ENCODE results near the gene PROCA1. TPM values are rescaled to one million over a fixed set of nuclear protein-coding genes. Genes with fewer than 3 reads are reported as not detected.
"Not testable (repeated sequence)": the region's sequence is repeated elsewhere in the genome, so short reads cannot be mapped to it uniquely, and the experiment has no call there.

PROCA1 gene
- total RNA-seq, 2 donors from 2014 or later, result 1.0 to 2.5 TPM

GRCh38 chr17:28737316-28737715 is 25.6 kb upstream of the PROCA1 start:
- DNase-seq, result no peak
- no peak overlapping the region for H3K4me3 ChIP-seq
- intact Hi-C loops (cut with DNase I), result no loop called here

DNA sequence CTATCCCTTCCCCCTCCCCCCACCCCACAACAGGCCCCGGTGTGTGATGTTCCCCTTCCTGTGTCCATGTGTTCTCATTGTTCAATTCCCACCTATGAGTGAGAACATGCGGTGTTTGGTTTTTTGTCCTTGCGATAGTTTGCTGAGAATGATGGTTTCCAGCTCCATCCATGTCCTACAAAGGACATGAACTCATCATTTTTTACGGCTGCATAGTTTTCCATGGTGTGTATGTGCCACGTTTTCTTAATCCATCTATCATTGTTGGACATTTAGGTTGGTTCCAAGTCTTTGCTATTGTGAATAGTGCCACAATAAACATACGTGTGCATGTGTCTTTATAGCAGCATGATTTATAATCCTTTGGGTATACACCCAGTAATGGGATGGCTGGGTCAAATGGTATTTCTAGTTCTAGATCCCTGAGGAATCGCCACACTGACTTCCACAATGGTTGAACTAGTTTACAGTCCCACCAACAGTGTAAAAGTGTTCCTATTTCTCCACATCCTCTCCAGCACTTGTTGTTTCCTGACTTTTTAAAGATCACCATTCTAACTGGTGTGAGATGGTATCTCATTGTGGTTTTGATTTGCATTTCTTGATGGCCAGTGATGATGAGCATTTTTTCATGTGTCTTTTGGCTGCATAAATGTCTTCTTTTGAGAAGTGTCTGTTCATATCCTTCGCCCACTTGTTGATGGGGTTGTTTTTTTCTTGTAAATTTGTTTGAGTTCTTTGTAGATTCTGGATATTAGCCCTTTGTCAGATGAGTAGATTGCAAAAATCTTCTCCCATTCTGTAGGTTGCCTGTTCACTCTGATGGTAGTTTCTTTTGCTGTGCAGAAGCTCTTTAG is 24.5 kb upstream of the PROCA1 start:
- intact Hi-C loops (cut with DNase I); H3K9ac ChIP-seq (ENCODE audit: low read depth in 2 of 2, low read length in 2 of 2); H3K36me3 ChIP-seq; H3K4me1 ChIP-seq; H3K9me3 ChIP-seq; H3K4me3 ChIP-seq; DNase-seq; H3K27me3 ChIP-seq; H3K27ac ChIP-seq: not testable (repeated sequence)

More at GRCh38 chr17:28737316-28737715, 25.6 kb upstream of the PROCA1 start:
- Histone ChIP-seq H3K9ac (ENCODE audit: low read depth in 2 of 2, low read length in 2 of 2) (no peak overlapping the region), H3K27ac (no peak overlapping the region), H3K36me3 (no peaks in the 10 kb centered on the region), H3K4me1 (no peaks in the 10 kb centered on the region), H3K27me3 (no peaks in the 10 kb centered on the region), H3K9me3 (no peaks in the 10 kb centered on the region)
- TF ChIP-seq CTCF (IDR thresholded peaks at IDR 0.05), result no peak

DNA sequence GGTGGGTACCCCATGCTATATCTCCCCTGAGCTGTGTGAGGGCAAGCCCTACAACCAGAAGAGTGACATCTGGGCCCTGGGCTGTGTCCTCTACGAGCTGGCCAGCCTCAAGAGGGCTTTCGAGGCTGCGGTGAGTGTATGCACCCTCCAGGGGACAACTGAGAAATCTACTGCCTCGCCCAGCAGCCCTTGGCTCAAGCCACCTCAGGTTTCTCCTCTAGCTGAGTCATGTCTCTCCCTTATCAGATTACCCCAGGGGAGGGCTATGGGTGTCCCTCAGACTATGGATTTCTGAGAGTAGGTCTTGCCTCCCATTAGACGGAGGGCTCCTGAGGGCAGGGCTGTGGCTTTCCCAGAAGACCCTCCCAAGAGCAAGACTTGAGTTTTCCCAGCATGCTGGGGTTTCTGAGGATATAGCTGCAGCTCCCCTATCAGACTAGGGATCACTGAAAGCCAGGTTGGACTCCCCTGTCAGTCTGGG is 23.6 kb upstream of the PROCA1 start:
- H3K4me3 ChIP-seq, result no peak overlapping the region
- no peak overlapping the region for H3K27ac ChIP-seq
- no peak for DNase-seq
- intact Hi-C loops (cut with DNase I), result no loop called here
- no peak for TF ChIP-seq CTCF (IDR thresholded peaks at IDR 0.05)
- no peaks in the 10 kb centered on the region for H3K4me1 ChIP-seq
- no peak overlapping the region for H3K9ac ChIP-seq (ENCODE audit: low read depth in 2 of 2, low read length in 2 of 2)
- no peaks in the 10 kb centered on the region for H3K36me3 ChIP-seq
- no peaks in the 10 kb centered on the region for H3K27me3 ChIP-seq
- H3K9me3 ChIP-seq, result no peaks in the 10 kb centered on the region

DNA sequence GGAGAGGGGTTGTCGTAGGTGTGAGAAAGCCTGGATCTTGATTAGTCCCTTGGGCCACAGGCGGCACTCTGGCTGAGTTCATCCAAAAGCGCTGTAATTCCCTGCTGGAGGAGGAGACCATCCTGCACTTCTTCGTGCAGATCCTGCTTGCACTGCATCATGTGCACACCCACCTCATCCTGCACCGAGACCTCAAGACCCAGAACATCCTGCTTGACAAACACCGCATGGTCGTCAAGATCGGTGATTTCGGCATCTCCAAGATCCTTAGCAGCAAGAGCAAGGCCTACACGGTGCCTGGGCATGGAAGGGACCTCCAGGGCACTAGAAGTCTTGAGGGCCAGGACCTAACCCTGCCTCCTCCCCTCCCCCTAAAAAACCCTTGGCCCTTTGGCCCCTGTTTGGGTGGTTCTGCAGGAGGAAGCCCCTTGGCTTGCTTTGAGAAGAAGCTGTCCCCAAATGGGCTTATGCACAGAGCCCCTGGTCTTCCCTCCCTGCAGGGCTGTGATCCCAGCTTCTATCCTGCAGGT is 23.1 kb upstream of the PROCA1 start:
- H3K27ac ChIP-seq, result no peak overlapping the region
- no peaks in the 10 kb centered on the region for H3K4me1 ChIP-seq
- no peak for TF ChIP-seq CTCF (IDR thresholded peaks at IDR 0.05)
- H3K4me3 ChIP-seq, result no peak overlapping the region
- H3K9me3 ChIP-seq, result no peaks in the 10 kb centered on the region
- DNase-seq, result no peak
- no peaks in the 10 kb centered on the region for H3K36me3 ChIP-seq
- H3K27me3 ChIP-seq, result no peaks in the 10 kb centered on the region
- intact Hi-C loops (cut with DNase I), result no loop called here
- H3K9ac ChIP-seq (ENCODE audit: low read depth in 2 of 2, low read length in 2 of 2), result no peak overlapping the region

GRCh38 chr17:28733346-28733745 is 21.7 kb upstream of the PROCA1 start:
- Histone ChIP-seq H3K27me3 (no peaks in the 10 kb centered on the region), H3K4me3 (no peak overlapping the region), H3K36me3 (no peaks in the 10 kb centered on the region), H3K9ac (ENCODE audit: low read depth in 2 of 2, low read length in 2 of 2) (no peak overlapping the region), H3K27ac (no peak overlapping the region), H3K4me1 (no peaks in the 10 kb centered on the region), H3K9me3 (no peaks in the 10 kb centered on the region)
- TF ChIP-seq CTCF (IDR thresholded peaks at IDR 0.05), result no peak
- intact Hi-C loops (cut with DNase I), result no loop called here
- no peak for DNase-seq

- H3K27me3 ChIP-seq, result no peaks in the 10 kb centered on the region
- peak overlapping the region; percentile 99 for H3K27ac ChIP-seq
- H3K4me3 ChIP-seq, result no peak overlapping the region
- H3K9ac ChIP-seq (ENCODE audit: low read depth in 2 of 2, low read length in 2 of 2), result peak overlapping the region in 1 of 2 donors; percentile 95
- H3K36me3 ChIP-seq, result no peaks in the 10 kb centered on the region
- no peak for TF ChIP-seq CTCF (IDR thresholded peaks at IDR 0.05)
- DNase-seq, result no peak
- intact Hi-C loops (cut with DNase I), result loop anchor here (10.0 kb wide), 1 partner anchor 85 kb away; the partner anchor contains the start of gene BLTP2
- H3K4me1 ChIP-seq, result peaks cover 12% of the 10 kb centered on the region
- H3K9me3 ChIP-seq, result no peaks in the 10 kb centered on the region
Observed at GRCh38 chr17:28729950-28730330, 18.3 kb upstream of the PROCA1 start.
